ENCODE measurements around the gene RYR2.
A peak's percentile ranks its signal among the peaks of the same experiment; 100 is the strongest.
"Not testable (repeated sequence)": the region's sequence is repeated elsewhere in the genome, so short reads cannot be mapped to it uniquely, and the experiment has no call there.

Gene RYR2

DNA sequence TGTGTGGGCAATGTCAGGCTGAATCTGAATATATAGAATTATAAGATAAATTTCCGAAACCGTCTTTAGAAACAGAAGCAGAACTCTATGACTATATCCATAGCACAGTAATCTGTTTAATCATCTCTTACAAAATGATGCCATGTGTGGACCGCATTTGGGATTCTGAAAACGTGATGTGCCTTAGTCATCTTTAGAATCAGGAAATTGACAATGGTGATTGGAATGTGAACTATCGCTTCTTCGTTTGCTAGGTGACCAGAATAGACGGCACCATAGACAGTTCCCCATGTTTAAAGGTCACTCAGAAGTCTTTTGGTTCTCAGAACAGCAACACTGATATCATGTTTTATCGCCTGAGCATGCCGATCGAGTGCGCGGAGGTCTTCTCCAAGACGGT is 548.4 kb downstream of the RYR2 start:
- DNase-seq = no peak

DNA sequence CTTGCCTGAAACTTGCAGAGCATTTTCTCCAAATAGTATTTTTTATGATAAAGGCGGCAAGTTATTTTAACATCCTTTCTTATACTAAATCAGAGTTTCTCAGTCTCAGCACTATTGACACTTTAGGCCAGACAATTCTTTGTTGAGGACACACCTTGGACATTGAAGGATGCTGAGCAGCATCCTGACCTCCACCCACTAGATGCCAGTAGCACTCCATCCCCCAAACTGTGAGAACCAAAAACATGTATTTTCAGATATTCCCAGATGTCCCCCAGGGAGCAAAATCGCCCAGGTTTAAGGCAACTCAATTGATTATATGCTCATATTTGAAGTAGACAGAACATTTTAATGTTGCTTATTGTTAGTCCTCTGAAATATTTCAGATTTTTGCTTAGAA is 549.4 kb downstream of the RYR2 start:
- DNase-seq = no peak

DNA sequence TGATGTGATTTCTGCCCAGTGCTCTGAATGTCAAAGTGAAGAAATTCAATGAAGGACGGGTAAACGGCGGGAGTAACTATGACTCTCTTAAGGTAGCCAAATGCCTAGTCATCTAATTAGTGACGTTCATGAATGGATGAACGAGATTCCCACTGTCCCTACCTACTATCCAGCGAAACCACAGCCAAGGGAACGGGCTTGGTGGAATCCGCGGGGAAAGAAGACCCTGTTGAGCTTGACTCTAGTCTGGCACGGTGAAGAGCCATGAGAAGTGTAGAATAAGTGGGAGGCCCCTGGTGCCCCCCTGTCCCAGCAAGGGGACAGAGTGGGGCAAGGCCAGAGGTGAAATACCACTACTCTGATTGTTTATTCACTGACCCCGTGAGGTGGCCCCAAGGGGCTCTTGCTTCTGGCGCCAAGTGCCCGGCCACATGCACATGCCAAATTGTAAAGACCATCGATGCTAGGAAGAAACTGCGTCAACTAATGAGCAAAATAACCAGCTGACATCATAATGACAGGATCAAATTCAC is 561.1 kb downstream of the RYR2 start:
- DNase-seq = not testable (repeated sequence)

DNA sequence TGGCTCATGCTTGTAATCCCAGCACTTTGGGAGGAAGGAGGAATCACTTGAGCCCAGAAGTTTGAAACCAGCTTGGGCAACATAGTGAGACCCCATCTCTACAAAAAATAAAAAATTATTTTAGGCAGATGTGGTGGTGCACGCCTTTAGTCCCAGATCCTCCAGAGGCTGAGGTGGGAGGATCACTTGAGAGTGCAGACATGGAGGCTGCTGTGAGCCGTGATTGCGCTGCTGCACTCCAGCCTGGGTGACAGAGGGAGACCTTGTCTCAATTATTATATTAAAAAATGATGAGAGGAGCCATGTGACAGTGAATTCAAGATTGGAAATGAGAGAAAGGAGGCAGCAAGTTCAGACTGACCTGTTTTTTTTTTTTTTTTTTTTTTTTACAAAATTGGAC is 566.4 kb downstream of the RYR2 start:
- no peak for DNase-seq

DNA sequence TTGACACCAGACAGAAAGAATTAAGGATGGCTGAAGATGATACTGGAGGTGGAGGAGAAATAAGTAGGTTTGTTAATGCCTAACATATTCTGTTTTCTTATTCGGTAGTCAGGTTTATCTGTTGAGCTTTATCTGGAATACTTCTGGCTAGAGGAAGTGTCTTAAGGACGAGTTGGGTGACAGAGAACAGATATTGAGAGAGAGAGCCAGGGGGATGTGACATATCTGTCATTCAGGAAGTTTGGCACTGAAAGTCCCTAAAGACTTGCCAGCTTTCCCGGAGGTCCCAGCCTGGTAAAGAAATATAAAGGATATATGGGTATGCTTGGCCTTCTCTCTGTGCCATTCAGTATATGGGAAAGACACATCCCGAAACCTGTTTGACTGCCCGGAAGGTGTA is 568.2 kb downstream of the RYR2 start:
- no peak for DNase-seq

DNA sequence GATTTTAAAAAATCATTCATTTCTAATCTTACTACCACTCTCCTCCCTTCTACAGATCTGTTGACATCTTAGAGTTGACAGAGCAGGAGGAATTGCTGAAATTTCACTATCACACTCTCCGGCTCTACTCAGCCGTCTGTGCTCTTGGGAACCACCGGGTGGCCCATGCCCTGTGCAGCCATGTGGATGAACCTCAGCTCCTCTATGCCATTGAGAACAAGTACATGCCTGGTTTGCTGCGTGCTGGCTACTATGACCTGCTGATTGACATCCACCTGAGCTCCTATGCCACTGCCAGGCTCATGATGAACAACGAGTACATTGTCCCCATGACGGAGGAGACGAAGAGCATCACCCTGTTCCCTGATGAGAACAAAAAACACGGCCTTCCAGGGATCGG is 572.0 kb downstream of the RYR2 start:
- DNase-seq = no peak

DNA sequence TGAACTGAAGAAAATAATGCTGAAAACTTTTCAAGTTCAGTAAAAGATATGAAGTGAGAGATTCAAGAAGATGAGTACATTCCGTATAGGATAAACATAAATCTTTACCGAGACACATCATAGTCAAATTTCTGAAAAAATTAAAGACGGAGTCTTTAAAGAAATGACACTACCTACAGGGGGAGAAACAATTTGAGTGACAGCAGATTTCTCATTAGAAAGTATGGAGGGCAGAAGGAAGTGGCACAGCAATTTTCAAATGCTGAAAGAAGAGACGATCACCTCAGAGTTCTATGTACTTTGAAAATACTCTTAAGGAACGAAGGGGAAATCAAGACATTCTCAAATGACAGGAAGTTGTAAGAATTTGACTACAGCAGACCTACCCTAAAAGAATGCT is 577.6 kb downstream of the RYR2 start:
- DNase-seq = no peak

DNA sequence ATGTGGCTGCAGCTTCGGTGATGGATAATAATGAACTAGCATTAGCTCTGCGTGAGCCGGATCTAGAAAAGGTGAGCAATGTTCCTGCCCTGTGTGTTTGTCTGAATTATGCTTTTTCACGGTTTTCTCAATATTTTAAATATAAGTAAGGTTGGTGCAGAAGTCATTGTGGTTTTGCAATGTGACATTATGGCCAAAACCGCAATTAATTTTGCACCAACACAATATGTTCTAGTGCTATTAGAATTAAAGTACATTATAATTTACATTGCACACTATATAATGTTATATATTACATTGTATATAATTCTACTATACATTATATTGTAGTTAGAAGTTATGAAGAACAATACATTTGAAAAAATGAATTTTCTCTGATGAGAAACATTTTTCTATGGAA is 592.9 kb downstream of the RYR2 start:
- no peak for DNase-seq

DNA sequence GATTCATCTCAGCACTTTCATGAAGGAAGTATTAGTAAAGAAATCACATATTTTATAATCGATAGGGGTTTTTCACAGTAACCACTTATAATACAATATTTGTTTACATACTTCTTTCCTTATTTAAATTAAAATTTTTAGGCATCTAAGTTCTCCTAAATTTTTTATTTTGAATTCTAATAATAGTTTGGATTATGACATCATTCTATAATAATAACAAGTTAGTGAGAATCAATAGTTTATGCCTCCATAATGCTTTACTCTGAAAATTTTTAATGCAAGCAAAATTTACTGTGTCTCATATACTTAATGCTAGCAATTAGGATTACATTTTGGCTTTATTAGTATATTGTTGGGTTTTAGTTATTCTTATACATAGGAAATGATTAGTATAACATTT is 596.6 kb downstream of the RYR2 start:
- DNase-seq = no peak

DNA sequence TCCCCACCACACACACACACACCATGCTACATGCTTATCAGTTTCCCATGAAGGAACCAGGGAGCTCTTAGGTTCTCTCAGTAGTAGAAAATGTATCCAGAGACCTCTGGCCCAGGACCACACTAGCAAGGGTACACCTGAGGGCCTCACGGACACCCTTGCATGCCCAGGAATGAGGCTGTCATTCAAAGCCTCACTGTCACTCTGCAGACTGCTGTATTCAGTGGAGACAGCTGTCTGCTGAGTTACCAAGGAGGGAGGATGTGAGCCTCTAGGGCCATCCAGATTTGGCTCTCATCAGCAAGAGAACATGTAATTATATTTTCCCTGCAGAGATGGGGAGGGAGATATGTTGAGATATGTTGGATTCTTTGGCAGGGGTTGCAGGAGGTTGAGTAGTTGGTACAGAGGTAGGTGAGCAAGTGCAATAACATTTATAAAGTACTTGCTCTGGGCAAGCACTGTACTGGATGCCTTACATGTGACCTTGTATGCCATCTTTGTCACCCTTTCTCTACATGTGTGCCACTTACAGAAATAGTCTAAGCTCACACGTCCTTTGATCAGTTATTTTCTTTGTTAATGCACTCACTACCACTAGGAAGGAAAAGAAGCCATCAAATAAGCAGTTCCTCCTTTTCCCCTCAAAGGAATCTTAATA is 598.2 kb downstream of the RYR2 start:
- DNase-seq = no peak

DNA sequence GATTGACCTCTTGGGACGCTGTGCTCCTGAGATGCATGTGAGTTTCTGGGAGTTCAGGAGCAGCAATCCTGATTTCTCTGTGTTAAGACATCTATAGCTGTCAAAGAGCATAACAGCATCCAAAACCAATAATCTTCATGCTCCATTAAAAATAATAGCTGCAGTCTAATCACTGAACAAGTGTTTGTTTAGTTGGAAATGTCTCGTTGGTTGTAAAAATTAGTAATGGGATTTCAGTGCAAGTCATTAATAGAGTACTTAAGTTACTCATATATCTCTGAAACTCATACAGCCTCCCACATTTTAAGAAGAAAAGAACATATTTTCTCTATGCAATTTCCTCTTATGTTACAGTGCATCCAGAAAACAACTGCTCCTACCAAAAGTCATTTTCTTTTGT is 599.0 kb downstream of the RYR2 start:
- DNase-seq = no peak

DNA sequence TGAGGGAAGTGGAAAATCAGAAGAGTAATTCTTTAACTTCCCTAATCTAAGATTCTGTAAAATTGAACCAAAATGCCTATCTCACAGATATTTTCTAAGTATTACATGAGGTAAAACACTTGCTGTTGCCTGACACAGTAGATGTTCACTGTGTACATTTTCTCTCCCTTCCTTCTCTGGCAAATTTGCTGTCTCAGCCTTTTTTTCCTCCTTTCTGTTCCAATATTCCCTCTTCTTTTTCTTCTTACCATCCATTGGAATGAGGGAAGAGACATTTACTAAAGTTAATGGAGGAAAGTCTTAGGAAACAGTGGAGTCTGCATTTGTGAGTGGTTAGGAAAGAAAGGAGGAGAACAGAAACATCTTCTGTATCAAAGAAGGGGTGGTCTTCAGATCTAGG is 608.8 kb downstream of the RYR2 start:
- no peak for DNase-seq

DNA sequence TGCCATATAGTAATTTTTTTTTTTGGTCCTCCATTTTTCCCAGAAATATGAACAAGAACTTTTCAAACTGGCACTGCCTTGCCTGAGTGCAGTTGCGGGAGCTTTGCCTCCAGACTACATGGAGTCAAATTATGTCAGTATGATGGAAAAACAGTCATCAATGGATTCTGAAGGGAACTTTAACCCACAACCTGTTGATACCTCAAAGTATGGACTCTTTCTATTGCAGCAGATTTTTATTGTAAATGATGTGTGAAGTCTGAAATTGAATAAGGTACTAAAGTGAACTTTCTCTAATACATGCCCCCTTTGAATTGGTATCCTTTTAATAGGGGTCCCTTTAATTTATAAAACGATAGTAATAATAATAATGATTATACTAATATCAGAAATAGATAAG is 613.8 kb downstream of the RYR2 start:
- no peak for DNase-seq

DNA sequence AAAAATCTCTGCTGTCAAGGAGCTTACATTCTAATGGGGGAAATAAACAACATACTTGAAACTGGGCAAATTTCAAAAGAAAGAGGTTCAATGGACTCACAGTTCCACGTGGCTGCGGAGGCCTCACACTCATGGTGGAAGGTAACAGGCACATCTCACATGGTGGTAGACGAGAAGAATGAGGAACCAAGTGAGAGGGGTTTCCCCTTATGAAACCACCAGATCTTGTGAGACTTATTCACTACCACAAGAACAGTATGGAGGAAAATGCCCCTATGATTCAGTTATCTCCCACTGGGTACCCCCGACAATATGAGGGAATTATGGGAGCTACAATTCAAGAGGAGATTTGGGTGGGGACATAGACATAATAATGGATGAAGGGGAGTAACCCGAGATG is 622.4 kb downstream of the RYR2 start:
- DNase-seq = no peak

DNA sequence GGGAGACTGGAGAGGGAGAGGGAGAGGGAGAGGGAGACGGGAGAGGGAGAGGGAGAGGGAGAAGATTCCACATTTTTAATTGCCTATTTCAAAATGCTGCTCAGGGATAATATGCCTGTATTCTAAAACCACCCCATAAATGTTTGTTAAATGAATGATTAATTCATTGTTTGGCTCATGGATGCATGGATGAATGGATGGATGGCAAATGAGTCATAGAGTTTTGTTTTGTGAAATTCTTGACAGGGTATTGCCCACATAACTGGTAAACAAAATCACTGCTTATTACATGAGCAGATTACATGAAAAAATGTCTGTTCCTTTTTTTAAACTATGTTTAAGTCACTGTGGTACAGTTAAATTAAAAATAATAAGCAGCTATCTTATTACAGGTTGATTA is 628.3 kb downstream of the RYR2 start:
- DNase-seq = no peak

DNA sequence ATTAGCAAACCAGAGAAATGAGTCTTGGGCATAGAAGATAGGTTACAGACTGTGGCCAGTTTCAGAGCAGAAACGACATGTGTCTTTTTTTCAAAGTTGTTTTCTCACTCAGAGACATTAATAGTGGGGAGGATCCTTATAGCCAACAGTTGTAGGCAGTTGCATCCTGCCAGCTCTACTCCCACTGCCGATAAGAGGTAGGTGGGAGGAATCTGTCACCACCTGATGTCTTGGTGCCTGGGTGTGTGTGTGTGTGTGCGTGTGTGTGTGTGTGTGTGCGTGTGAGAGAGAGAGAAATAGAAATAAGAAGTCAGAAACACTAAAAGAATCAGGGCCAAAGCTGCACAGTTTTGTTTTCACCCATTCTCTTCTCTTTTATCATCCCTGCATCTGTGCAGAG is 629.3 kb downstream of the RYR2 start:
- DNase-seq = no peak

DNA sequence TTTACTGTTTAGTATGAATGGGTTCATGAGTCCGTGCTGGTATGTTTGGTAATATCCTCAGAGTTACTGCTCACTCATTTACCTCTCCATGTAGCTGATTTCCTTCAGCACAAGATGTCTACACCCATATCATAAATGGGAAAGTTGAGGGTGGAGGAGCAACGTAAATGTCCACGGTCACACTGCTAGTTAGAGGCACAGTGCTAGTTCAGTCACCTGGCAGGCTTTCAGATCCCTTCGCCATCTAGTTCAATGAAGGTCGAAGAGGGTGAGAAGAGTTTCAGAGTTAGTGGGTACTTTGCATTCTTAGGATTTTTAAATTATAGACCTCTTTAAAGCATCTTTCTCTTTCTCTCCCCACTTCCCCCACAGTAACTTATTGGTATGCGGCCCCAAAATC is 630.0 kb downstream of the RYR2 start:
- no peak for DNase-seq

DNA sequence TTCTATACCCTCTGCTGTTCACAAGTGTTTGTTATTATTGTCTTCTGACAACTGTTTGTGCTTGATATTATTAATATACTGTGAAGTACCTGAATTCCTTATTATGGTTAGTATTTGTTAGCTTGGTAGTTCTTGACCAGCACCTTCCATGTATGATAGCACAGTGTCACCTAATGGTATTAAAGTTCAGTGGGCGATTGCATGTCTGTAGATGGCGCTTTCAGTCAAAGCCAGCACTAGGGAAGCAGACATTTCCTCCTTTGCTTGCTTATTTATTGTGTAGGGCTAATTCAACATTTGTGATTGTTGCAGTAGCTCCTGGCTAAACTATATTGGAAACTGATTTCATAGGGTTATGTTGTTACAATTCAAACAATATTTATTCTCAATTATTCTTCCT is 630.8 kb downstream of the RYR2 start:
- peak in 1 of 2 experiments; percentile 5 for DNase-seq

DNA sequence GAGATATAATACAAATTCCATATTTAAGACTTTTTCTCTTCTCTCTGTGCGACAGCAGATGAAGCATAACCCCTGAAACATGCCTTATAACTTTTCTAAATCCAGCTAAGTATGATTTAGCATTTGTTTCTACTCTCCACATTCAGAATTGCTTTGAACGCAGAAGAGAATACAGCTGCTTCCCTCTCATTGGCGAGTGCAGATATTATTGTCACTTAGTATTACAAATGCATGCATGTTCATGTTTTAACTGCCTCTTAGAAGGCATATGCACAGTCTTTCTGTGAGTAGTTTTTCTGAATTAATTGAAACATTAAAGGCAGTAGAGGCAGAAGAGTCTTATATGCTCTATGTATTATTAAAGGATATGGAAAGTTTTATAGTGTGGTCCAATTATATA is 631.6 kb downstream of the RYR2 start:
- DNase-seq = no peak

DNA sequence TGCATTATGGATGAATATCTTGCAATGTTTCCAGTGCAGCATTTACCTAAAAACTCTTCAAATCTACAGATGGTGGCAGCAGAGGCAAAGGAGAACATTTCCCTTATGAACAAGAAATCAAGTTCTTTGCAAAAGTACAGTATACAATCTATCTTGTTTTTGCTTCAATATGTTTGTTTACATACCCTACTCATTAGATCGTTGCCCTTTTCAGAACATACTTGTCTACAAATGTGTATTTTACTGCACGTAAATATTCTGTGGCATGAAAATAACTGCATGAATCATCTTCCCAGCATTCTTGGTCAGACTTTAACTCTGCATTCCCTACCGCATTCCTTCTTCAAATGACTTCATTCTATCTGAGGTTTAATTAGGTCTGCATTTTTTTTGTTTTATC is 636.0 kb downstream of the RYR2 start:
- no peak for DNase-seq

DNA sequence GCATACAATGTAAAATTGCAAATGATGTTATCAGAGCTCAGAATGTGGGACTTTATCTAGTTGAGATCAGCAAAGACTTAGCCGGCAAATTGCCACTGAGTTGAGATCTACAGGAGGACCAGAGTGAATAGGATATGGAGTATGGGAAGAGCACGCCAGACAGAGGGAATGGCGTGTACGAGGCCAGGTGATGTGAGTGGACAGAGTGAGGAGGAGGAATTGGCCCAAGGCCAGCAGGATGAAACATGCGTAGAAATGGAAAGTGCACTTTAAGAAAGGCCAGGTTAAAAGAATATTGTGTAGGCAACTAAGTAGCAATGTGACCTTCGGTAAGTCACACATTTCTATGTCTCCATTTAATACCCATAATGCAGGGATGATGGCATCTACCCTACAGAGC is 637.7 kb downstream of the RYR2 start:
- no peak for DNase-seq

DNA sequence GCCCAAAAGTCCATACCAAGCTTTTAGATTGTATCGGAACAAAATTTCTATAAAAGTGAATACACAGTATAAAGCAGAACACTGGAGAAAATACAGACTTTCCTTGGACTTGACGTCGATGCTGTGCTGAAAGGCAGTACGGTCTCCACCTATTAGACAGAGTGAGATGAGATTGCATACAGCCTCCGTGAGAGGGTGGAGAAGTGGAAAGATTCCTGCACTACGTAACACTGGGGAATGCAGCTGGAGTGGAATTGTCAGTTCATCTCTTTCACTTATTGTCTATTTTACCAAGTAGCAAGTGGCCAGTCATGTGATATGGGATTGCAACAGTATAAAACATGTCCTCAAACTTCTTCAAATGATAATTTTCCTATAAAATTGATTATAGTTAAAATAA is 639.2 kb downstream of the RYR2 start:
- no peak for DNase-seq

DNA sequence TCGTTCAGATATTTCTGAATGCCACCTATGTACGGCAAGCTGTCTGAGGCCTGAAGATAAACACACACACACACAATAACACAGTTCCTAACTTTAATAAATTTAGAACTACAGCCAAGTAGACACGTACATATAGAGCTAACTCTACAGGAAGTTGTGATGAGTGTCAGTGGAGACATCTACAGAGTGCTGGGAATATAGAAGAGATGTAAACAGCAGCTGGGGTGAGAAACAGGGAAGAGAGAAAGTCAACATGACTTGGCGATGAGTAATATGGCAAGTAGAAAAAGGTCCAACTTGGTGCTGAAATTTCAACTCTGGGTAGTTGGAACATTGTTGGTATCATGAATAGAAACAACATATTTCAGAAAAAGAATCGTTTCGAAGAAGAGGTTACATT is 642.3 kb downstream of the RYR2 start:
- DNase-seq = no peak

DNA sequence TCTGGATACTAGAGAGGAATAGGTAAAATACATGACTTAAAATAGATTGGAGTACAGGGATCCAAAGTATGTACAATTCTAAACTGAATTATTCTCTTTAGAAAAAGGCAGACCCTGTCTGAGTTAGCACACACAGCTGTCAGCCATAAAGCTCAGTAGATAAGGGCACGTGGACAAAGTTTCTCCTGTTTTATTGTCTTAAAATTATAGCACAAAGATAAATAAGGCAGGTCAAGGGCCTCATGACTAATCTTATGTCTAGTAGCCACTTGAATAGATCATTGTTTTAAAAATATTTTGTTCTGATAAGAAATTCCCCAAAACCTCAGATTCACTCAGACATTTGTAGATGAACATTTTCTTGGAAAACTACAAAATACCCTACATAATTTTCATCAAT is 643.6 kb downstream of the RYR2 start:
- DNase-seq = no peak

DNA sequence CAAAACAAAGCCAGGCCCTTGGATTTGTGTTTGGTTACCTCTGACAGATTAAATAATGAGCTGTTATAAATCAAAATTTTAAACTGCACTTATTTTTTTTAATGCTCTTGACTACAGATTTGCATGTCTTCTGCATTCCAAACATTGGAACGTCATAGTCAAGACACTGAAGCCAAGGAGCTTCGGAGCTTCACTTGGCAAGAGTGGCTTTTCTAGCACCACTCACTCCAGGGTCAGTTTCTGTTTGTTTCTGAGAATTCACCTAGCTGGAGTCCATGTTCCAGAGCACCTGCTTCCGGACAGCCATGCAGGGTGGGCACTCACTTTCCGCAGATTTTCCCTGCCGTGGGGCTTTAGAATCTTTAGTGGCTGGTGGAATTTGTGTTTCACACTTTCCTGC is 645.8 kb downstream of the RYR2 start:
- DNase-seq = no peak

DNA sequence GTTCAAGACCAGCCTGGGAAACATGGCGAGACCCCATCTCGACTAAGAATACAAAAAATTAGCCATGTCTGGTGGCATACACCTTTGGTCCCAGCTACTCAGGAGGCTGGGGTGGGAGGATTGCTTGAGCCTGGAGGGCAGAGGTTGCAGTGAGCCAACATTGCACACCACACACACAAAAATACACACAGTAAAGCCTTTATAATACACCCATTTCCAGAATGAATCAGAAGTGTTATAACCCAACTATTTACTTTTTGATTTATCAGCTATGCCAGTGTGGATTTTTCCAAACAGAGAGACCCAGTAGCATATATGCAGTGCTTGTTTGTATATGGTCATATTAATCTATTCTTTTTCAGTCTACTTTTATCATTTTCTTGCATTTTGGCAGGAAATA is 648.7 kb downstream of the RYR2 start:
- DNase-seq = no peak
